ENCODE data around the gene TPK1.

DNA sequence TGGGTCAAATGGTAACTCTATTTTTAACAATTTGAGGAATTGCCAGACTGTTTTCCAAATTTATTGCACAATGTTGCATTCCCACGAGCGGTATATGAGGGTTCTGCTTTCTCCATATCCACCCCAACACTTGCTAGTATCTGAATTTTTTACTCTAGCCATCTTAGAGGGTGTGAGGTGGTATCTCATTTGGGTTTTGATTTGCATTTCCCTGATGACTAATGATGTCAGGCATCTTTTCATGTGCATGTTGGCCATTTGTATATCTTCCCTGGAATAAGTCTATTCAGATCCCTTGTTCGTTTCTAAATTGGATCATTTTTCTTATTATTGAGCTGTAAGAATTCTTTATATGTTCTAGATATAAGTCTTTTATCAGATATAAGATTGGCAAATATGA, 97.7 kb downstream of the TPK1 start:
- TF ChIP-seq ARNT (IDR thresholded peaks at IDR 0.05), result no peak
- no peak for TF ChIP-seq ZNF224 (CRISPR knock-in tag; IDR thresholded peaks at IDR 0.05)
- TF ChIP-seq ZNF7 (CRISPR knock-in tag; IDR thresholded peaks at IDR 0.05), result no peak
- TF ChIP-seq SIN3A (IDR thresholded peaks at IDR 0.05; ENCODE audit: borderline replicate concordance, low read depth, low read length), result no peak
- TF ChIP-seq GTF2F1 (IDR thresholded peaks at IDR 0.05; ENCODE audit: low read length), result no peak
- TF ChIP-seq, protein P1, sequence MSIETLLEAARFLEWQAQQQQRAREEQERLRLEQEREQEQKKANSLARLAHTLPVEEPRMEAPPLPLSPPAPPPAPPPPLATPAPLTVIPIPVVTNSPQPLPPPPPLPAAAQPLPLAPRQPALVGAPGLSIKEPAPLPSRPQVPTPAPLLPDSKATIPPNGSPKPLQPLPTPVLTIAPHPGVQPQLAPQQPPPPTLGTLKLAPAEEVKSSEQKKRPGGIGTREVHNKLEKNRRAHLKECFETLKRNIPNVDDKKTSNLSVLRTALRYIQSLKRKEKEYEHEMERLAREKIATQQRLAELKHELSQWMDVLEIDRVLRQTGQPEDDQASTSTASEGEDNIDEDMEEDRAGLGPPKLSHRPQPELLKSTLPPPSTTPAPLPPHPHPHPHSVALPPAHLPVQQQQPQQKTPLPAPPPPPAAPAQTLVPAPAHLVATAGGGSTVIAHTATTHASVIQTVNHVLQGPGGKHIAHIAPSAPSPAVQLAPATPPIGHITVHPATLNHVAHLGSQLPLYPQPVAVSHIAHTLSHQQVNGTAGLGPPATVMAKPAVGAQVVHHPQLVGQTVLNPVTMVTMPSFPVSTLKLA (IDR thresholded peaks at IDR 0.05), result no peak
- no peak for TF ChIP-seq FOXA1 (IDR thresholded peaks at IDR 0.05)
- TF ChIP-seq FOXA1 (CRISPR knock-in tag; IDR thresholded peaks at IDR 0.05), result no peak
- TF ChIP-seq, protein P2, sequence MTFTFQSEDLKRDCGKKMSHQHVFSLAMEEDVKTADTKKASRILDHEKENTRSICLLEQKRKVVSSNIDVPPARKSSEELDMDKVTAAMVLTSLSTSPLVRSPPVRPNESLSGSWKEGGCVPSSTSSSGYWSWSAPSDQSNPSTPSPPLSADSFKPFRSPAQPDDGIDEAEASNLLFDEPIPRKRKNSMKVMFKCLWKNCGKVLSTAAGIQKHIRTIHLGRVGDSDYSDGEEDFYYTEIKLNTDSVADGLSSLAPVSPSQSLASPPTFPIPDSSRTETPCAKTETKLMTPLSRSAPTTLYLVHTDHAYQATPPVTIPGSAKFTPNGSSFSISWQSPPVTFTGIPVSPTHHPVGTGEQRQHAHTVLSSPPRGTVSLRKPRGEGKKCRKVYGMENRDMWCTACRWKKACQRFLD (CRISPR knock-in tag; IDR thresholded peaks at IDR 0.05; ENCODE audit: borderline replicate concordance), result no peak
- no peak for TF ChIP-seq NFATC3 (CRISPR knock-in tag; IDR thresholded peaks at IDR 0.05)
- TF ChIP-seq FOXA3 (CRISPR knock-in tag; IDR thresholded peaks at IDR 0.05), result no peak
- no peak for TF ChIP-seq NBN (conservative IDR thresholded peaks at IDR 0.05)
- TF ChIP-seq, protein P3, sequence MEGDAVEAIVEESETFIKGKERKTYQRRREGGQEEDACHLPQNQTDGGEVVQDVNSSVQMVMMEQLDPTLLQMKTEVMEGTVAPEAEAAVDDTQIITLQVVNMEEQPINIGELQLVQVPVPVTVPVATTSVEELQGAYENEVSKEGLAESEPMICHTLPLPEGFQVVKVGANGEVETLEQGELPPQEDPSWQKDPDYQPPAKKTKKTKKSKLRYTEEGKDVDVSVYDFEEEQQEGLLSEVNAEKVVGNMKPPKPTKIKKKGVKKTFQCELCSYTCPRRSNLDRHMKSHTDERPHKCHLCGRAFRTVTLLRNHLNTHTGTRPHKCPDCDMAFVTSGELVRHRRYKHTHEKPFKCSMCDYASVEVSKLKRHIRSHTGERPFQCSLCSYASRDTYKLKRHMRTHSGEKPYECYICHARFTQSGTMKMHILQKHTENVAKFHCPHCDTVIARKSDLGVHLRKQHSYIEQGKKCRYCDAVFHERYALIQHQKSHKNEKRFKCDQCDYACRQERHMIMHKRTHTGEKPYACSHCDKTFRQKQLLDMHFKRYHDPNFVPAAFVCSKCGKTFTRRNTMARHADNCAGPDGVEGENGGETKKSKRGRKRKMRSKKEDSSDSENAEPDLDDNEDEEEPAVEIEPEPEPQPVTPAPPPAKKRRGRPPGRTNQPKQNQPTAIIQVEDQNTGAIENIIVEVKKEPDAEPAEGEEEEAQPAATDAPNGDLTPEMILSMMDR (CRISPR knock-in tag; IDR thresholded peaks at IDR 0.05), result no peak
- no peak for TF ChIP-seq SOX6 (IDR thresholded peaks at IDR 0.05)
- TF ChIP-seq SOX6 (CRISPR knock-in tag; IDR thresholded peaks at IDR 0.05), result no peak
- no peak for TF ChIP-seq ZNF10 (CRISPR knock-in tag; IDR thresholded peaks at IDR 0.05; ENCODE audit: borderline replicate concordance, low read depth)

Data from HepG2 (cell line).